GM20431 (cell line): Measurements from ENCODE around the gene ATP6V0A1.

Experiments
- in situ Hi-C: fragments of 300-500 bp; cut with MseI, MboI; formaldehyde crosslinking; loops from one replicate; pipeline ENCODE4 v1.15.0; 2020; ENCODE audit warnings: low sequenced_read_pairs; ENCODE audit not compliant: unreplicated experiment

The ATP6V0A1 gene

DNA sequence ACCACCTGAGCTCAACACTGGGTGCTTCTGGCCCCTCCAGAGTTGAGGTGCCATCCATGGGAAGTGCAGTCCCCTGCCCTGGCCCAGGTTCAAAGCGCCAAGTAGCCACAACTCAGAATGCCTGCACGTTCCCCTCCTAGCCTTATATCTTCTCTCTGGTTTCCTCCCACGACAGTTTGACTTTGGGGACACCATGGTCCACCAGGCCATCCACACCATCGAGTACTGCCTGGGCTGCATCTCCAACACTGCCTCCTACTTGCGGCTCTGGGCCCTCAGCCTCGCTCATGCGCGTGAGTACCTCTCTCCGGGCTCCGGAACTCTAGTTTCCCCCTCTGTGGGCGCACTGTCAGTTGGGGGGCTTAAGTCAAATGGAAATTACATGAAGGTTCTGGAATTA is 55.0 kb downstream of the ATP6V0A1 start:
- in situ Hi-C loops: no loop called here

DNA sequence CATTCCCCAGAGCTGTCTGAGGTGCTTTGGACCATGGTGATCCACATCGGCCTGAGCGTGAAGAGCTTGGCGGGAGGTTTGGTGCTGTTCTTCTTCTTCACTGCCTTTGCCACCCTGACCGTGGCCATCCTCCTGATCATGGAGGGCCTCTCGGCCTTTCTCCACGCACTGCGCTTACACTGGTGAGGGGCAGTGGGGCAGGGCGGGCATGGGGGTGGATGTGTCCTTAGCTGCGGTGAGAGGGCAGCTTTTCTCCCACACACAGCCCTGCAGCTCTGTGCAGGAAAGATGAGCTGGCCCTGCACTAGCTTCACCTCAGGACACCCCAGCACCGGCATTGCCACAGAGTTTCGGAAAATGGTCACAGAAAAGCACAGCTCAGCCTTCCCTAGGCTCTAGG is 55.6 kb downstream of the ATP6V0A1 start:
- in situ Hi-C loops: no loop called here

GRCh38 chr17:42514867-42515266 is 56.2 kb downstream of the ATP6V0A1 start:
- in situ Hi-C loops: no loop called here

GRCh38 chr17:42517516-42517915 is 58.8 kb downstream of the ATP6V0A1 start:
- in situ Hi-C loops: no loop called here

DNA sequence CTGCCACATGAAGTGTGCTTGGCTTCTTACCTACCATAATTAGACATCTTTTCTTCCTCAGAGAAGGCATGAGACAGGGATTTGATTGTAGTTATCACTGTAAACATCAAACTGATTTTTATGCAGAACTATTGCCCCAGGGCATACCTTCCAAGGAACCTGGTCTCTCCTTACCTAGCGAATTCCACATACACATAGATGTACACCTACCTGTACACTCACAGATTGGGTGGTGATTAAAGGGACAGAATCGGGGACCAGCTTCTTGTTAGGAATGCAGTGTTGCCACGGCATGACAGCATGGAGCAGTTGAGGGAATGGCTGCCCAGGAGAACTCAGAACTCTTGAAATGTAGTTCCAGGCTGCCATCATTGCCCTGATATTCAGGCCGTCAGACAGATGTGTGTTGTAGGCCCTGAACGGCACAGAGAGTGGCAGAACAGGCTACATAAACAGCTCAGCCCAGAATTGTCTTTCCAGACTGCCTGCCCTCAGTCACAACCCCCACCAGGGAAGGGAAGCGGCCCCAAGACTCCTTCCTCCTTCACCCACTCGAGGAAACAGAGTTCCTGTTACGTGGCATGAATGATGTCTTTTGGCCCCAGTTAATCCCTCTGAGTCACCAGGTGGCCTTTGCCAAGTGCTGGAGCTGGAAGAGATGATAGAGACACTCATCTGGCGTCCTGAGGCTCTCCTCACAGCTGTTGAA is 59.5 kb downstream of the ATP6V0A1 start:
- in situ Hi-C loops: no loop called here

DNA sequence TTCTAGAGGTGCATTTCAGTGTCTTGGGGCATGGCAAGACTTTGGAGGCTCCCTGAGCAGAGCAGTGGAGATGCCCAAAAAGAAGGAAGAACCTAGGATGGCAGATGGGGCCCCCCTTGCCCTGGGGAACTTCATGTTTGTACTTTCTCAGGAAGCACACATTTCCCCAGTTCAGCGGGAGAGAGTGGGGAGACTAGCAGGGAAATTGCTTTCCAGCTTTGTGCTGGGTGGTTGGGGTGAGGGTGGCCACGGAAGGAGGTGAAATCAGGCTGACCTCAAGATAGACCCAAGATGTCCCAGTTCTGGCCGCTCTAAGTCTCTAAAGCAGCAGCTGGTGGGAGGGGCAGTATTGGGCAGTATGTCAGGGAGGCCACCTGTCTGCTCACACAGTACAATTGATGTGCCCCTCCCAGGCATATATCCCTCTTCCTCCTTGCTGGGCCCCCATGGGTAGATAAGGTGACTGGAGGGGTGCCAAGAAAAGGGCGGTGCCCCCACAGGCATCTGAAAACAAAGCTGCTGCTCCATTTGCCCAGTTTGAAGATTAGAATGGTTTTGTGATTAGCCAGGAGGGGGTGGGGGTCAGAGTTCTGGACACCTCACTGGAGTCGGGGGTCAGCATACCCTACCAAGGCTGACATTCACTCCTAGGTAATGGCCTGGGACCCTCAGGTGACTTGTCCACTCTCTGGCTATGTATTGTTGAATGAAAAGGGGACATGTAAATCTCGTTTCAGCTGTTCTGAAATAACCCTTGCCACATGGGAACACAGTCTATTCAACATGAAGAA is 60.3 kb downstream of the ATP6V0A1 start:
- in situ Hi-C loops: no loop called here

DNA sequence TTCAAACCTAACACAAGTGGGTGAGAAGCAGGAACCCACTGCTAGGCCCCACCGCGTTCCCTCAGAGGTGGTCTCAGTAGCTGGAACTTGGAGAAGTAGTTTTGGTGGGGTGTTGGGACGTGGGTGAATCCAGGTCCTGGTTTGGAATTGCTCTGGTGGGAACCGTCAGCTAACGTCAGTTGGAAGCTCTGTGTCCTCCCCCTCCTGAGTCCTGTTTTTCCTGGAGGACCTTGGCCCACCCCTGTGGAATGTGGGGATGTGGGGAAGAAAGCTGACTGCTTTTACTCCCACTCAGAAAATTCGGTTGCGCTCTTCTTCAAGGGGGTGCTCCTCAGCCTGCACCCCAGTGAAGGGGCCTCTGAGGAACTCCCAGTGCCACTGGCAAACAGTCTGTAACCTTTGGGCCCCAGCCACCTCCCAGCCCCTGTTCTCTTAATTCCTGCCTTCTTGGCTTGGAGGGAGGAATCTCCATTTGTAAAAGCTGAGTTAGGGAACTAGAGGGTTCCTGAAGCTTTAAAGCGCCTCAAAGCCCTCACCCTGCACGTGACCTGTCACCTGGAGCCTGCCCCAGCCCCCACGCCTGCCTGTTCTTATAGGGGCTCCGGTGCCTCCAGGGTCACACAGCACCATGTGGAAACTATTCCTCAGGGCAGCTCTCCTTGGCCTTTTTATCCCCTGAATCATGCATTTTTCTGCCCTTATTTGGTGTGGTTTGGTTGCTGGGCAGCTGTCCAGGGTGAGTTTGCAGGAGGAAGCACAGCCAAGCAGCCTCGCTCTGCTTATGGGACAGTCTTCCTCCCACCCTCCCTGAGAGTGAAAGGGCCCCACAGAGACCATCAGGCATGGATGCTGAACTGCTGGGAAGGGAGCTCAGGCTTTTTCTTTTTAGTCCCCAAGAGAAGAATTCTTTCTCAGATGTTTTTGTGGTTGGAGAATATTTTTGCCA is 61.1 kb downstream of the ATP6V0A1 start:
- in situ Hi-C loops: loop anchor here (10.0 kb wide), 2 partner anchors 95 to 195 kb away; partner anchors contain the start of gene CAVIN1

- in situ Hi-C loops: loop anchor here (10.0 kb wide), 2 partner anchors 96 to 196 kb away; partner anchors contain the start of gene CAVIN1
Observed at GRCh38 chr17:42520540-42520951, 61.9 kb downstream of the ATP6V0A1 start.

GRCh38 chr17:42521036-42521435 is 62.4 kb downstream of the ATP6V0A1 start:
- in situ Hi-C loops: loop anchor here (10.0 kb wide), 2 partner anchors 96 to 196 kb away; partner anchors contain the start of gene CAVIN1

GRCh38 chr17:42521666-42522262 is 63.1 kb downstream of the ATP6V0A1 start:
- in situ Hi-C loops: loop anchor here (10.0 kb wide), 2 partner anchors 97 to 197 kb away; partner anchors contain the start of gene CAVIN1

DNA sequence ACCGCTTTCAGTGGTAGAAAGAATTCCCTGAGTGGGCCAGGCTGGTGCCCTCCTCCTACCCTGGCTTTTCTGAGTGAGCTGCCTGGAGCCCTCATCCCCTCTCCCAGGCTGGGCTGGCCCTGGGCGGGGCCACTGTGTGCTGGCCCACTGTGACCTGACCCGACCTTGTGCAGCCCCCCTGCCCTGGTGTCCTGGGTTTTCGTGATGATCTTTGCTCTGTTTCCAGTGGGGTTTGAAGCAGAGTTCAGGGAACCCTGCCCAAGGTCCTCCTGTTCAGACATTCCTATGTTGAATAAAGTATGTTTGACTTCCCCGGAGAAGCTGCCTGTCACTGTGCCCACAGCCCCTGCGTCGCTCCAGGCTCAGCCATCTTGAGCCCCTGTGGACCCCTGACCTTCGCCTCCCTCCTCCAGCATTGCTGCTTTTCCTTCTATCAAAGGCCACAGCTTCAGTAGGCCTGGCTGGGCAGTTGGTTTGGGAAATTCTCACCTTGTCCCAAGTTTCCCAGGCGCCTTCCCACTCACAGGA is 63.6 kb downstream of the ATP6V0A1 start:
- in situ Hi-C loops: loop anchor here (10.0 kb wide), 2 partner anchors 98 to 198 kb away; partner anchors contain the start of gene CAVIN1

DNA sequence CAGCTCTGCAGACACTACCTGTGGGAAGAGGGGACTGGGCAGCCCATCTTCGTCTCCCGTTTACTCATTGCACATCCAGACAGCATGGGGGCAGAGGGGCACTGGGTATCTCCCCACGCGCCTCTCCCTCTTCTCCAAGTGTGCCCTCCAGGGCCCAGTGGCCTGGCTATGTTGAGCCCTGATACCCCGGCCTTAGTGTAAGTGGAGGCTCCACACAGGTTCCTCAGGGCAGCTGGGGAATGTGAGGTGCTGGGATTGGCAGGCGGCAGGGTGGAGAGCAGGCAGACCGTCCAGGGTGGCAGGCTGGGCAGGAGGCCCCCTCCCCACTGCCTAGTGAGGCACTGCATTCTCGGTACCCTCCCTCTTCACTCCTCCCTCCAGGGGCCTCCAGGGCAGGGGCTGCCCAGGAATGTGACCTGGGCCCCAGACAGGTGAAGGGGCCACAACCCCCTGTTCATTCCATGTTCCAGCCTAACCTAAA is 64.2 kb downstream of the ATP6V0A1 start:
- in situ Hi-C loops: loop anchor here (10.0 kb wide), 2 partner anchors 98 to 198 kb away; partner anchors contain the start of gene CAVIN1

DNA sequence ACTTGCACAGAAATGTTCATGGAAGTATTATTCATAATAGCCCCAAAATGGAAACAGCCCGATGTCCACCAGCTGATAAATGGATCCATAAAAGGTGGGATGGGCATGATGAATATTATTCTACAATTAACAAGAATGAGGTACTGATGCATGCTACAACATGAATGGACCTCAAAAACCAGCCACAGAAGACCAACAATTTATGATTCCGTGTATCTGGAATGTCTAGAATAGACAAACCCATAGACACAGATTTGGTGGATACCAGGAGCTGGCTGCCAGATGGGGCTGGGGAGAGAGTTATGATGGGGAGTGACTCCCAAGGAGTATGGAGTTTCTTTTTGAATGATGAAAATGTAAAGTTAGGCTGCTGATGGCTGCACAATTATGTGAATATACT is 66.5 kb downstream of the ATP6V0A1 start:
- in situ Hi-C loops: loop anchor here (10.0 kb wide), 2 partner anchors 100 to 200 kb away; partner anchors contain the start of gene CAVIN1

- in situ Hi-C loops: loop anchor here (10.0 kb wide), 2 partner anchors 101 to 201 kb away; partner anchors contain the start of gene CAVIN1
Observed at GRCh38 chr17:42526031-42526444, 67.4 kb downstream of the ATP6V0A1 start.

- in situ Hi-C loops: loop anchor here (10.0 kb wide), 2 partner anchors 103 to 203 kb away; partner anchors contain the start of gene CAVIN1
Observed at GRCh38 chr17:42527932-42528331, 69.3 kb downstream of the ATP6V0A1 start.

DNA sequence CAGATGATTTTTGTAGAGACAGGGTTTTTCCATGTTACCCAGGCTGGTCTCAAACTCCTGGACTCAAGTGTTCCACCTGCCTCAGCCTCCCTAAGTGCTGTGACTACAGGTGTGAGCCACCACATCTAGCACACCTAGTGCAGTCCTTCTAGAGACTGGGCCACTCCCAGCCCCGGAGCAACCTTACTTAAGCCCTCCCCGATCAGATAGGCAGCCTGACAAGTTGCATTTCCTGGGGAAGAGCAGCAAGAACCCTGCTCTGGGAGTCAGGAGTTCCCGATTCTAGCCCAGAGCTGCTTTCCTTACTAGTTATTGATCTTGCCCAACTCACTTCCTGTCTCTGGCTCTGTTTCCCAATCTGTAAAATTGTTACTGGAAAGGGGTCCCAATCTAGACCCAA is 70.4 kb downstream of the ATP6V0A1 start:
- in situ Hi-C loops: loop anchor here (10.0 kb wide), 2 partner anchors 104 to 204 kb away; partner anchors contain the start of gene CAVIN1

DNA sequence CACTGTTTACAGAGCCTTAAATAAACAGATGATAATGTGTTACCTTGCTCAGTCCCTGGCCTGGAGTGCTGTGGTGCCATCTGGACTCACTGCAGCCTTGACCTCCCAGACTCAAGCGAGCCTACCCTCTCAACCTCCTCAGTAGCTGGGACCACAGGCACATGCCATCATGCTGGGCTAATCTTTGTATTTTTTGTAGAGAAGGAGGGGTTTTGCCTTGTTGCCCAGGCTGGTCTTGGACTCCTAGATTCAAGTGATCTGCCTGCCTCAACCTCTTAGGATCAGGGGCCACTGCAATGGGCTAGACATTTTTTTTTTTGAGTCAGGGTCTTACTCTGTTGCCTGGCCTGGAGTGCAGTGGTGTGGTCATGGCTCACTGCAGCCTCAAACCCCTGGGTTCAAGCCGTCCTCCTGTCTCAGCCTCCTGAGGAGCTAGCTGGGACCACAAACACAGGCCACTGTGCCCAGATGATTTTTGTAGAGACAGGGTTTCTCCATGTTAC is 72.3 kb downstream of the ATP6V0A1 start:
- in situ Hi-C loops: no loop called here
